ENCODE data around the gene ERCC6L2.

ERCC6L2 gene

GRCh38 chr9:96006296-96006879 lies 130.9 kb downstream of the ERCC6L2 start:
- no peaks in the 10 kb centered on the region for H4K20me1 ChIP-seq (ENCODE audit: insufficient read depth, low read length)
- H3K4me2 ChIP-seq (ENCODE audit: low read length) = no peak overlapping the region
- no peak for TF ChIP-seq EZH2phosphoT487 (IDR thresholded peaks at IDR 0.05; ENCODE audit: low read depth)
- TF ChIP-seq CTCF (IDR thresholded peaks at IDR 0.05; ENCODE audit: low read depth, low read length) = no peak
- H2AFZ ChIP-seq (ENCODE audit: low read depth, low read length) = no peak overlapping the region
- H3K27me3 ChIP-seq (ENCODE audit: low read depth, low read length) = no peaks in the 10 kb centered on the region
- H3K27ac ChIP-seq (ENCODE audit: low read length) = no peak overlapping the region
- H3K79me2 ChIP-seq (ENCODE audit: low read length) = no peaks in the 10 kb centered on the region
- H3K4me3 ChIP-seq (ENCODE audit: low read length) = no peak overlapping the region
- no peaks in the 10 kb centered on the region for H3K9me3 ChIP-seq (ENCODE audit: insufficient read depth, low read length)
- H3K9ac ChIP-seq (ENCODE audit: low read length) = no peak overlapping the region
- H3K36me3 ChIP-seq (replicated peaks; ENCODE audit: low read depth, low read length) = peaks cover 32% of the 10 kb centered on the region
- peaks cover 23% of the 10 kb centered on the region for H3K4me1 ChIP-seq (ENCODE audit: low read length)

GRCh38 chr9:96006961-96007360 lies 131.5 kb downstream of the ERCC6L2 start:
- H2AFZ ChIP-seq (ENCODE audit: low read depth, low read length) = no peak overlapping the region
- no peak overlapping the region for H3K4me3 ChIP-seq (ENCODE audit: low read length)
- H3K36me3 ChIP-seq (replicated peaks; ENCODE audit: low read depth, low read length) = peaks cover 32% of the 10 kb centered on the region
- H3K4me1 ChIP-seq (ENCODE audit: low read length) = peaks cover 23% of the 10 kb centered on the region
- TF ChIP-seq CTCF (IDR thresholded peaks at IDR 0.05; ENCODE audit: low read depth, low read length) (no peak), EZH2phosphoT487 (IDR thresholded peaks at IDR 0.05; ENCODE audit: low read depth) (no peak)
- H4K20me1 ChIP-seq (ENCODE audit: insufficient read depth, low read length) = no peaks in the 10 kb centered on the region
- no peaks in the 10 kb centered on the region for H3K9me3 ChIP-seq (ENCODE audit: insufficient read depth, low read length)
- no peaks in the 10 kb centered on the region for H3K27me3 ChIP-seq (ENCODE audit: low read depth, low read length)
- H3K9ac ChIP-seq (ENCODE audit: low read length) = no peak overlapping the region
- no peak overlapping the region for H3K27ac ChIP-seq (ENCODE audit: low read length)
- H3K4me2 ChIP-seq (ENCODE audit: low read length) = no peak overlapping the region
- H3K79me2 ChIP-seq (ENCODE audit: low read length) = no peaks in the 10 kb centered on the region

- Histone ChIP-seq H3K4me2 (ENCODE audit: low read length) (peak overlapping the region; percentile 14), H2AFZ (ENCODE audit: low read depth, low read length) (no peak overlapping the region), H3K4me1 (ENCODE audit: low read length) (peaks cover 23% of the 10 kb centered on the region)
Observed at GRCh38 chr9:96008502-96009222, 133.2 kb downstream of the ERCC6L2 start.

More at GRCh38 chr9:96008502-96009222, 133.2 kb downstream of the ERCC6L2 start:
- Histone ChIP-seq H3K9ac (ENCODE audit: low read length) (no peak overlapping the region), H3K27me3 (ENCODE audit: low read depth, low read length) (no peaks in the 10 kb centered on the region), H3K9me3 (ENCODE audit: insufficient read depth, low read length) (no peaks in the 10 kb centered on the region), H4K20me1 (ENCODE audit: insufficient read depth, low read length) (no peaks in the 10 kb centered on the region), H3K27ac (ENCODE audit: low read length) (no peak overlapping the region), H3K79me2 (ENCODE audit: low read length) (no peaks in the 10 kb centered on the region), H3K36me3 (replicated peaks; ENCODE audit: low read depth, low read length) (peaks cover 32% of the 10 kb centered on the region), H3K4me3 (ENCODE audit: low read length) (no peak overlapping the region)
- no peak for TF ChIP-seq CTCF (IDR thresholded peaks at IDR 0.05; ENCODE audit: low read depth, low read length)
- TF ChIP-seq EZH2phosphoT487 (IDR thresholded peaks at IDR 0.05; ENCODE audit: low read depth) = no peak
